Keratinocyte (primary cell): Measurements from ENCODE around the gene C21orf58.

Experiments used
- EZH2 ChIP-seq: IDR thresholded peaks from one replicate; pipeline ENCODE4 v1.6.1; 2012; ENCODE audit warnings: inconsistent platforms, mild to moderate bottlenecking, low read length, moderate library complexity
- TF ChIP-seq, protein P1 (sequence below), 3 experiments: IDR thresholded peaks in 1 of 3; conservative IDR thresholded peaks in 1 of 3; optimal IDR thresholded peaks in 1 of 3; 2 replicates in 2 of 3; 3 replicates in 1 of 3; pipeline versions ENCODE3 to v1.5.1; 2011; ENCODE audit warnings: low read length in 3 of 3, mild to moderate bottlenecking in 3 of 3, moderate library complexity in 2 of 3, control low read depth in 1 of 3, inconsistent platforms in 1 of 3; ENCODE audit not compliant: insufficient read depth in 2 of 3; ENCODE audit errors: extremely low read depth in 1 of 3

GRCh38 chr21:46323227-46323709 is 402 bp downstream of the C21orf58 start:
- TF ChIP-seq, protein P1, sequence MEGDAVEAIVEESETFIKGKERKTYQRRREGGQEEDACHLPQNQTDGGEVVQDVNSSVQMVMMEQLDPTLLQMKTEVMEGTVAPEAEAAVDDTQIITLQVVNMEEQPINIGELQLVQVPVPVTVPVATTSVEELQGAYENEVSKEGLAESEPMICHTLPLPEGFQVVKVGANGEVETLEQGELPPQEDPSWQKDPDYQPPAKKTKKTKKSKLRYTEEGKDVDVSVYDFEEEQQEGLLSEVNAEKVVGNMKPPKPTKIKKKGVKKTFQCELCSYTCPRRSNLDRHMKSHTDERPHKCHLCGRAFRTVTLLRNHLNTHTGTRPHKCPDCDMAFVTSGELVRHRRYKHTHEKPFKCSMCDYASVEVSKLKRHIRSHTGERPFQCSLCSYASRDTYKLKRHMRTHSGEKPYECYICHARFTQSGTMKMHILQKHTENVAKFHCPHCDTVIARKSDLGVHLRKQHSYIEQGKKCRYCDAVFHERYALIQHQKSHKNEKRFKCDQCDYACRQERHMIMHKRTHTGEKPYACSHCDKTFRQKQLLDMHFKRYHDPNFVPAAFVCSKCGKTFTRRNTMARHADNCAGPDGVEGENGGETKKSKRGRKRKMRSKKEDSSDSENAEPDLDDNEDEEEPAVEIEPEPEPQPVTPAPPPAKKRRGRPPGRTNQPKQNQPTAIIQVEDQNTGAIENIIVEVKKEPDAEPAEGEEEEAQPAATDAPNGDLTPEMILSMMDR (optimal IDR thresholded peaks at IDR 0.05 in 1 of 3, IDR thresholded peaks at IDR 0.05 in 1 of 3, conservative IDR thresholded peaks at IDR 0.05 in 1 of 3; ENCODE audit: extremely low read depth in 1 of 3, insufficient read depth in 2 of 3, low read length in 3 of 3) = no peak
- no peak for TF ChIP-seq EZH2
